ENCODE results near the gene ECE2.

Gene ECE2

GRCh38 chr3:184316792-184317191 is 41.0 kb downstream of the ECE2 start:
- TF ChIP-seq CTCF (IDR thresholded peaks at IDR 0.05; ENCODE audit: extremely low read depth, missing control alignments) = no peak
- peak; percentile 5 for DNase-seq (ENCODE audit: low spot score)

GRCh38 chr3:184317201-184317600 is 41.4 kb downstream of the ECE2 start:
- no peak for TF ChIP-seq CTCF (IDR thresholded peaks at IDR 0.05; ENCODE audit: extremely low read depth, missing control alignments)
- peak; percentile 7 for DNase-seq (ENCODE audit: low spot score)

GRCh38 chr3:184320104-184320445 is 44.3 kb downstream of the ECE2 start:
- no peak for DNase-seq (ENCODE audit: low spot score)
- no peak for TF ChIP-seq CTCF (IDR thresholded peaks at IDR 0.05; ENCODE audit: extremely low read depth, missing control alignments)

GRCh38 chr3:184321666-184322065 is 45.8 kb downstream of the ECE2 start:
- no peak for TF ChIP-seq CTCF (IDR thresholded peaks at IDR 0.05; ENCODE audit: extremely low read depth, missing control alignments)
- peak; percentile 2 for DNase-seq (ENCODE audit: low spot score)

GRCh38 chr3:184322731-184323487 is 47.1 kb downstream of the ECE2 start:
- TF ChIP-seq CTCF (IDR thresholded peaks at IDR 0.05; ENCODE audit: extremely low read depth, missing control alignments) = no peak
- DNase-seq (ENCODE audit: low spot score) = peak; percentile 6

- TF ChIP-seq CTCF (IDR thresholded peaks at IDR 0.05; ENCODE audit: extremely low read depth, missing control alignments) = no peak
- DNase-seq (ENCODE audit: low spot score) = no peak
Measured at GRCh38 chr3:184323696-184324095, 47.9 kb downstream of the ECE2 start.

GRCh38 chr3:184325269-184325668 is 49.4 kb downstream of the ECE2 start:
- no peak for DNase-seq (ENCODE audit: low spot score)
- no peak for TF ChIP-seq CTCF (IDR thresholded peaks at IDR 0.05; ENCODE audit: extremely low read depth, missing control alignments)

All from GM20000 (cell line).